ENCODE data around the gene CPNE4.

Gene CPNE4

DNA sequence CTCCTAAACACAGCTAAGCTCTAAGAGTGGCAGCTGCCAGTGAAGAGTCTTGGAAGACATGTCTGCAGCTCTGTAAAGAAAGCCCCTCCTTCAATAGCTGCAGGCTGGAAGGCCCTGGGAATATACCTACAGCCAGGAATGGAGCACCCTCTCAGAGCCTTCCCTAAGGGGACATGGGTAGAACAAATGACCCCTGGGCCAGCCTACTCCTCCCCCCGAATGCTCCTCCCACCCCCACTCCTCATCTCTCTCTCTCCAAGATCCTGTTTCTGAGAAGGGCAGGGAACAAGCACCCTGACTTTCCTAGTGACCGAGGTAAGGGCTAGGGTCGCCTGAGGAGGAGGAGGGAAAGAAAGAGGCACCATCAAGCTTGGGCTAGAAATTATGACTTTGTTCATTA lies 20.7 kb downstream of the CPNE4 start:
- Histone ChIP-seq H3F3A (ENCODE audit: control insufficient read depth, insufficient read depth) (no peaks in the 10 kb centered on the region), H3K36me3 (ENCODE audit: control insufficient read depth, low read length) (no peaks in the 10 kb centered on the region), H3K4me2 (ENCODE audit: low read length) (no peak overlapping the region), H4K20me1 (ENCODE audit: control insufficient read depth, insufficient read depth, low read depth, low read length) (no peaks in the 10 kb centered on the region), H3K9me3 (ENCODE audit: control insufficient read depth, insufficient read depth, low read length) (no peaks in the 10 kb centered on the region), H3K4me1 (ENCODE audit: control insufficient read depth, low read length) (no peaks in the 10 kb centered on the region), H3K4me3 (ENCODE audit: low read length) (no peak overlapping the region), H3K79me2 (ENCODE audit: control insufficient read depth, low read length) (no peaks in the 10 kb centered on the region), H3K9me2 (replicated peaks; ENCODE audit: control insufficient read depth, low read length) (no peaks in the 10 kb centered on the region), H3K27ac (ENCODE audit: low read depth, low read length) (no peak overlapping the region), H3K27me3 (ENCODE audit: control insufficient read depth, low read length) (no peaks in the 10 kb centered on the region)
- no peak for TF ChIP-seq EZH2phosphoT487 (IDR thresholded peaks at IDR 0.05; ENCODE audit: borderline replicate concordance, low read length)
- TF ChIP-seq, protein P1, sequence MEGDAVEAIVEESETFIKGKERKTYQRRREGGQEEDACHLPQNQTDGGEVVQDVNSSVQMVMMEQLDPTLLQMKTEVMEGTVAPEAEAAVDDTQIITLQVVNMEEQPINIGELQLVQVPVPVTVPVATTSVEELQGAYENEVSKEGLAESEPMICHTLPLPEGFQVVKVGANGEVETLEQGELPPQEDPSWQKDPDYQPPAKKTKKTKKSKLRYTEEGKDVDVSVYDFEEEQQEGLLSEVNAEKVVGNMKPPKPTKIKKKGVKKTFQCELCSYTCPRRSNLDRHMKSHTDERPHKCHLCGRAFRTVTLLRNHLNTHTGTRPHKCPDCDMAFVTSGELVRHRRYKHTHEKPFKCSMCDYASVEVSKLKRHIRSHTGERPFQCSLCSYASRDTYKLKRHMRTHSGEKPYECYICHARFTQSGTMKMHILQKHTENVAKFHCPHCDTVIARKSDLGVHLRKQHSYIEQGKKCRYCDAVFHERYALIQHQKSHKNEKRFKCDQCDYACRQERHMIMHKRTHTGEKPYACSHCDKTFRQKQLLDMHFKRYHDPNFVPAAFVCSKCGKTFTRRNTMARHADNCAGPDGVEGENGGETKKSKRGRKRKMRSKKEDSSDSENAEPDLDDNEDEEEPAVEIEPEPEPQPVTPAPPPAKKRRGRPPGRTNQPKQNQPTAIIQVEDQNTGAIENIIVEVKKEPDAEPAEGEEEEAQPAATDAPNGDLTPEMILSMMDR (IDR thresholded peaks at IDR 0.05; ENCODE audit: low read depth, low read length, poor library complexity, severe bottlenecking) = no peak

DNA sequence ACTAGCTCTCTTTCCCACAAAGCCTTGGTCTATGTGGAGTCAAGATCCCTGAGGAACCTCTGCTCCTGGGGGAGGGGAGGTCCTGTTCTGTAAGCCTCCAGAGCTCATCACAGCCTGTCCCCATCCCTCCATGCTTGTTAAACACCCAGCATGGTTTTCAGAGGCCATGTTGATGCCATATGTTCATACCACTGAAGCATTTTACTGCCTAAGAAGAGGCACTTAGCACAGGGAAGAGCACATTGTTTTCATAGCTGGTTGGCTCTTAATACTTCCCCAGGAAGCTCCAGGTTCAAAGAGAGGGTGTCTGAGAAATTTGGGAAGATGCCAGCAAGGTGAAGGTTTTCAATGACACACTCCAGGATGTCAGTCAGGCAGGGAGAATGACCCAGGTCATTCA lies 25.6 kb downstream of the CPNE4 start:
- Histone ChIP-seq H3K4me3 (ENCODE audit: low read length) (no peak overlapping the region), H3K36me3 (ENCODE audit: control insufficient read depth, low read length) (no peaks in the 10 kb centered on the region), H3K27ac (ENCODE audit: low read depth, low read length) (no peak overlapping the region), H3K27me3 (ENCODE audit: control insufficient read depth, low read length) (no peaks in the 10 kb centered on the region), H4K20me1 (ENCODE audit: control insufficient read depth, insufficient read depth, low read depth, low read length) (no peaks in the 10 kb centered on the region), H3F3A (ENCODE audit: control insufficient read depth, insufficient read depth) (no peaks in the 10 kb centered on the region), H3K9me3 (ENCODE audit: control insufficient read depth, insufficient read depth, low read length) (no peaks in the 10 kb centered on the region), H3K9me2 (replicated peaks; ENCODE audit: control insufficient read depth, low read length) (no peaks in the 10 kb centered on the region), H3K4me2 (ENCODE audit: low read length) (no peak overlapping the region), H3K4me1 (ENCODE audit: control insufficient read depth, low read length) (no peaks in the 10 kb centered on the region), H3K79me2 (ENCODE audit: control insufficient read depth, low read length) (no peaks in the 10 kb centered on the region)
- TF ChIP-seq, protein P1 (IDR thresholded peaks at IDR 0.05; ENCODE audit: low read depth, low read length, poor library complexity, severe bottlenecking) = no peak
- no peak for TF ChIP-seq EZH2phosphoT487 (IDR thresholded peaks at IDR 0.05; ENCODE audit: borderline replicate concordance, low read length)

DNA sequence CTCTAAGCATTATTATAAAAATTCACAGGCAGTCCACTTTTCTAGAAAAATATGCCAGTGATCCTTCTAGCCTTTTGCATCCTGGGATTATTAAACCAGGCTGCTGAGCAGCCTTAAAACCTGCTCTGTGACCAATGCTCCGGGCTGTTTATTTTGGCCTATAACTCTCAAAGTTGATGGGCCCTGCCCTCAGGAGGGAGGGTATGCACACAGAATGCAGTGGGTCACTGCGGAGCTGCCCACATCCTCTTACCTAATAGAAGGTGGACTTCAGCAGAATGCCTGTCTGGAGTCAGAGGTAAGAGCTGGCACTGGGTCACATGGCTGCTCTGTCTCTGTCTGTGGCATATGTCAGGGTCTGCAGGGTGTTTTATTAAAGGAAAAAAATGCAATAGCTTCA lies 26.0 kb downstream of the CPNE4 start:
- Histone ChIP-seq H3K27ac (ENCODE audit: low read depth, low read length) (no peak overlapping the region), H3K79me2 (ENCODE audit: control insufficient read depth, low read length) (no peaks in the 10 kb centered on the region), H3K4me3 (ENCODE audit: low read length) (no peak overlapping the region), H4K20me1 (ENCODE audit: control insufficient read depth, insufficient read depth, low read depth, low read length) (no peaks in the 10 kb centered on the region), H3F3A (ENCODE audit: control insufficient read depth, insufficient read depth) (no peaks in the 10 kb centered on the region), H3K4me2 (ENCODE audit: low read length) (no peak overlapping the region), H3K36me3 (ENCODE audit: control insufficient read depth, low read length) (no peaks in the 10 kb centered on the region), H3K9me2 (replicated peaks; ENCODE audit: control insufficient read depth, low read length) (no peaks in the 10 kb centered on the region), H3K9me3 (ENCODE audit: control insufficient read depth, insufficient read depth, low read length) (no peaks in the 10 kb centered on the region), H3K4me1 (ENCODE audit: control insufficient read depth, low read length) (no peaks in the 10 kb centered on the region), H3K27me3 (ENCODE audit: control insufficient read depth, low read length) (no peaks in the 10 kb centered on the region)
- TF ChIP-seq, protein P1 (IDR thresholded peaks at IDR 0.05; ENCODE audit: low read depth, low read length, poor library complexity, severe bottlenecking) = no peak
- no peak for TF ChIP-seq EZH2phosphoT487 (IDR thresholded peaks at IDR 0.05; ENCODE audit: borderline replicate concordance, low read length)

DNA sequence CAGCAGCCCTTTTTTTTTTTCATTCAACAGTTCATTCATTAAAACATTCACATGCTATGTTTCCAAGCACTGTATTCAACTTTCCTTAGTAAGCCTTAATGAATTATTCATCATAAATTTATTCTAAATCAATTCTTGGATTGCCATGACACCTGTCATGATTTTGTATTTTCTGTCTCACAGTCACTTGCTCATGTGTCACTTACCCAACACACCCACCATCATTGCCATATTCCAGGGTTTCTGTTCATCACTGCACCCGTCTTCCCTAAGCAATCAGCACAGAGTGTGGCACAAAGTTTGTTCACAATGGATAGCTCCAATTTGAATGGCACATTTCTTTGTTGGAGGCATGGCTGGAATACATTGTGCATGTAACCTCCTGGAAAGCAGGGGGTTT lies 27.2 kb downstream of the CPNE4 start:
- TF ChIP-seq EZH2phosphoT487 (IDR thresholded peaks at IDR 0.05; ENCODE audit: borderline replicate concordance, low read length) = no peak
- TF ChIP-seq, protein P1 (IDR thresholded peaks at IDR 0.05; ENCODE audit: low read depth, low read length, poor library complexity, severe bottlenecking) = no peak

More for the DNA sequence above, 27.2 kb downstream of the CPNE4 start:
- Histone ChIP-seq H3K9me3 (ENCODE audit: control insufficient read depth, insufficient read depth, low read length) (no peaks in the 10 kb centered on the region), H3K9me2 (replicated peaks; ENCODE audit: control insufficient read depth, low read length) (no peaks in the 10 kb centered on the region), H4K20me1 (ENCODE audit: control insufficient read depth, insufficient read depth, low read depth, low read length) (no peaks in the 10 kb centered on the region), H3K4me3 (ENCODE audit: low read length) (no peak overlapping the region), H3K4me2 (ENCODE audit: low read length) (no peak overlapping the region), H3K79me2 (ENCODE audit: control insufficient read depth, low read length) (no peaks in the 10 kb centered on the region), H3K27ac (ENCODE audit: low read depth, low read length) (no peak overlapping the region), H3K4me1 (ENCODE audit: control insufficient read depth, low read length) (no peaks in the 10 kb centered on the region), H3K36me3 (ENCODE audit: control insufficient read depth, low read length) (no peaks in the 10 kb centered on the region), H3F3A (ENCODE audit: control insufficient read depth, insufficient read depth) (no peaks in the 10 kb centered on the region), H3K27me3 (ENCODE audit: control insufficient read depth, low read length) (no peaks in the 10 kb centered on the region)

Data from DOHH2 (cell line).